Amniotic stem cell (primary cell): ENCODE data around the gene SLC17A7.
"Not testable (repeated sequence)": the region's sequence is repeated elsewhere in the genome, so short reads cannot be mapped to it uniquely, and the experiment has no call there.

Experiments
- DNase-seq: peaks from one replicate; lab custom pipeline; 2025; lab: John Stamatoyannopoulos, UW

The SLC17A7 gene

DNA sequence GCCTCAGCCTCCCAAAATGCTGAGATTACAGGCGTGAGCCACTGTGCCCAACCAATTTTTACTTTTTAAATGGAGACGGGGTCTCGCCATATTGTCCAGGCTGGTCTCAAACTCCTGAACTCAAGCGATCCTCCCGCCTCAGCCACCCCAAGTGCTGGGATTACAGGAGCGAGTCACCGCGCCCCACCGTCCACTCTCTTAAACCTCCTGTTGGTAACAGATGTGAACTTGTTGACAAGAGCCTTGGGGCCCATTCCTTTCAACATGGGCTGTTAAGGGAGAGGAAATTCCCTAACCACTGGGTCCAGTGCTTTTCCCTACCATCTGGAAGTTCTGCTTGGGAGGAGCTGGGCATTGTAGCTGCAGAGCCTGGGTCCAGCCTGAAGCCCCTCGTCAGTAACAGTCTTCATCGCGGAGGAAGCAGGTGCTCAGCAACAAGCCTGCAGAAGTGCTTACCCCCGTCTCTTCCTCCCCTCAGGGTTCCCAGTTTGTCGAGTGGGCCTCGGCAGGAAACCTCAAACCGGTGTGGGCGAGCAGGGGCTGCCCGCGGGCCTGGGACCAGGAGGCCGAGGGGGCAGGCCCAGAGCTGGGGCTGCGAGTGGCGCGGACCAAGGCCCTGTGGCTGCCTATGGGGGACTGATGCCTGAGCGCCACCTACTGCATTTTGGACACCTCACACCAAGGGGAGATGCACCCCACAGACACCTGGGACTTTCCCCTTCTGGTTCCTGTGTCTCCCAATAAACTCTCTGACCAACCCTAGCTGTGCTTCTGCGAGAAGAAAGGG, 28.7 kb upstream of the SLC17A7 start:
- DNase-seq: no peak

- no peak for DNase-seq
Measured at GRCh38 chr19:49468746-49469447, 27.6 kb upstream of the SLC17A7 start.

GRCh38 chr19:49468199-49468598, 26.9 kb upstream of the SLC17A7 start:
- DNase-seq: no peak

GRCh38 chr19:49465371-49465770, 24.0 kb upstream of the SLC17A7 start:
- DNase-seq: no peak

DNA sequence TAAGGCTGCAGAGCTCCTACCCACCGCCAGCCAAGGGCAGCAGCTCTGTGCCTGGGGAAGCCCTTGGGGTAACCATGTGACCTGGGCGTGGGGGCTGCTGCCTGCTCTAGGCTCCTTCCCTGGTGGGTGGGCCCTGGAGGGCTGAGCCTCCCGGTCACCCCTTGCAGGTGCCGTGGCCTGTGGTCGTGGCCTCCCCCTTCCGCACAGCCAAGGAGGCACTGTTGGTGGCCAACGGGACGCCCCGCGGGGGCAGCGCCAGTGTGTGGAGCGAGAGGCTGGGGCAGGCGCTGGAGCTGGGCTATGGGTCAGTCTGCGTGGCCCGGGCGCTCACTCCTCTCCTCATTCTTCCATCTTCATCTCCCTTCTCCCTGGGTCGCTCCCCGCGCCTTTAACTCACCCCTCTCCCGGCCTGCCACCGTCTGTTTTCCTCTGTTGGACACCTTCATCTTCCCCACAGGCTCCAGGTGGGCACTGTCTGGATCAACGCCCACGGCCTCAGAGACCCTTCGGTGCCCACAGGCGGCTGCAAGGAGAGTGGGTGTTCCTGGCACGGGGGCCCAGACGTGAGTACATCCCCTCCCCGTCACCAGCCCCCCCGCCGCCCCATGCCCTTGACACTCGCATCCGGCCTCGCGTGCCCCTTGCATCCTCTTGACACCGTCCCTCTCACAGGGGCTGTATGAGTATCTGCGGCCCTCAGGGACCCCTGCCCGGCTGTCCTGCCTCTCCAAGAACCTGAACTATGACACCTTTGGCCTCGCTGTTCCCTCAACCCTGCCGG, 22.8 kb upstream of the SLC17A7 start:
- DNase-seq: no peak

DNA sequence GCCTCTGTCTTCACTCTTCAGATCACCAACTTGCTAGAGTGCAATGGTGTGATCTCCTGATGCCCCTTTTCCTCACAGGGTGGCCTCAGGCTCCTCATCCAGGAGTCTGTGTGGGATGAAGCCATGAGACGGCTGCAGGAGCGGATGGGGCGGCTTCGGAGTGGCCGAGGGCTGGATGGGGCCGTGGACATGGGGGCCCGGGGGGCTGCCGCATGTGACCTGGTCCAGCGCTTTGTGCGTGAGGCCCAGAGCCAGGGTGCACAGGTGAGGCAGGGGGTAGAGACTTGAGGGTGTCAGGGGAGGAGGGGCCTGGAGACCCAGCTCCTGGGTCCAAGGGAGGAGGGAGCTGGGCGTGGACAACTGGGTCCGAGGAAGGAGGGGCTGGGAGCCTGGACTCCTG, 21.2 kb upstream of the SLC17A7 start:
- DNase-seq: no peak

GRCh38 chr19:49461656-49462055, 20.3 kb upstream of the SLC17A7 start:
- no peak for DNase-seq

DNA sequence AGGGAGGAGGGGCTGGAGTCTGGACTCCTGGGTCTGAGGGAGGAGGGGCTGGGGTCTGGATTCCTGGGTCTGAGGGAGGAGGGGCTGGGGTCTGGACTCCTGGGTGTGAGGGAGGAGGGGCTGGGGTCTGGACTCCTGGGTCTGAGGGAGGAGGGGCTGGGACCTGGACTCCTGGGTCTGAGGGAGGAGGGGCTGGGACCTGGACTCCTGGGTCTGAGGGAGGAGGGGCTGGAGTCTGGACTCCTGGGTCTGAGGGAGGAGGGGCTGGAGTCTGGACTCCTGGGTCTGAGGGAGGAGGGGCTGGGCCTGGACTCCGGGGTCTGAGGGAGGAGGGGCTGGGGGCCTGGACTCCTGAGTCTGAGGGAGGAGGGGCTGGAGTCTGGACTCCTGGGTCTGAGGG, 19.8 kb upstream of the SLC17A7 start:
- DNase-seq: not testable (repeated sequence)

- DNase-seq: no peak
Measured at GRCh38 chr19:49459388-49459787, 18.1 kb upstream of the SLC17A7 start.

DNA sequence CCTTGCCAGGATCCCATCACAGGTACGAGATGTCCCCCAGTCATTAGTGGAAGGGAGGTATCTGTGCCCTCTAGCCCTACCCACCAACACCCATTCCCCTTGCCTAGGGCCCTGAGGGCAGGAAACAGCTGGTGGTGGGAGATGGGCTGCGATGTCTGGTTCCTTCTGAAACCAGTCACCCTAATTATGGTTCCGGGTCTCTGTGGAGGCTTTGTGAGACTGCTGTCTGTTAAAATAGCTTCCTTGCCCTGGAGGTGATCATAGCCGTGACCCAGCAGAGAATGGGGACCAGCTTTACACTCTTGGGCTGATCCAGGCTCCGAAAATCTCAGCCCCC, 17.2 kb upstream of the SLC17A7 start:
- no peak for DNase-seq

GRCh38 chr19:49456326-49456725, 15.0 kb upstream of the SLC17A7 start:
- DNase-seq: no peak

- no peak for DNase-seq
Measured at GRCh38 chr19:49455773-49456172, 14.4 kb upstream of the SLC17A7 start.

- DNase-seq: no peak
Measured at GRCh38 chr19:49453757-49454240, 12.5 kb upstream of the SLC17A7 start.

GRCh38 chr19:49453013-49453756, 11.9 kb upstream of the SLC17A7 start, which contains the start of gene ALDH16A1:
ALDH16A1 (plus strand) TSS chr19:49453225; CDS start chr19:49453332, 107 bp downstream.
- DNase-seq: peak; percentile 96

- DNase-seq: peak; percentile 99
Measured at GRCh38 chr19:49451430-49452181, 10.3 kb upstream of the SLC17A7 start, which contains the start of gene PIH1D1. PIH1D1 (minus strand) TSS chr19:49451814; CDS start chr19:49451574, 240 bp downstream.

DNA sequence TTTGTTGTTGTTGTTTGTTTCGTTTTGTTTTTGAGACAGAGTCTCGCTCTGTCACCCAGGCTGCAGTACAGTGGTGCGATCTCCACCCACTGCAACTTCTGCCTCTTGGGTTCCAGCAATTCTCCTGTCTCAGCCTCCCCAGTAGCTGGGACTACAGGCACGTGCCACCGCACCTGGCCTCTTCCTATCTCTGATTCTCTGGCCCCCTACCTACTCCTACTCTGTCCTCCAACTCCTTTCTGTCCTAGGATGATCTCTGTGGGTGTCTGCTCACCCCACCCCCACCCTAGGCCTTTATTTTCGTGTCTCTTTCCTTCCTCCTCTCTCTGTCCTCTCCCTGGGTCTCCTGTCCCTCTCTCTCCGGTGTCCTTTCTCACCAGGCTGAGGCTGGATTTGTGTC, 9.1 kb upstream of the SLC17A7 start:
- DNase-seq: no peak

DNA sequence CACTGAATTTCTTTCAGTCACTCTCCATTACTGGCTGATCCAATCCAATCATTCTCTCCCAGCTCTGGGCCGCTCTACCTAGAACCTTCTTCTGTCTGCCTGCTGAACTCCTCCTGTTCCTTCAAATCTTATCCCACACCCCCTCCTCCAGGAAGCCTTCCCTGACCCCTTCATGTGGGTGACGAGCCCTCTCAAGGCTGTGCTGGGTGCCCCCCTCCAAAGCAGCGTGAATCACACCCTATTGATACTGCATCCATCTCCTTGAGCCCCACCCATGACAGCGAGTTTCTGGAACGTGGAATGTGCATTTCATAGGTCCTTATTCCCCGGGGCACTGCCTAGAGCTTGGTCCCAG, 7.1 kb upstream of the SLC17A7 start:
- no peak for DNase-seq

GRCh38 chr19:49447485-49448431, 6.4 kb upstream of the SLC17A7 start:
- no peak for DNase-seq

DNA sequence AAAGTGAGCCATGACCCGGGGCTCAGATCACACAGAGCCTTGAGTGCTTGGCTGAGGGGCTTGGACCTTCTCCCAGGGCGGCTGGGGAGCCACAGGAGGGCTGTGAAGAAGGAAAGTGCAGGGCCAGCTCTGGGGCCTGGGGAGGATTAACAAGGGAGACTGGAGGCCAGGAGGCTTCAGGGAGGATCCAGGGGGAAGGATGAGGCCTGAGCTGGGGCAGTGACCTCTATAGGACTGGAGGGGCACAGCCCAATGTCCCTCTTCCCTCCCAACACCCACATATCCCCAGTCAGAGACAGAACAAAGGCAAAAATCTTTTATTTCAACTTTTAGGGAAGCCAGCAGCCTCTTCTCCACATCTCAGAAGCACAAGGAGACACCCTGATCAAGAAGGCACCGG, 4.7 kb upstream of the SLC17A7 start:
- DNase-seq: no peak
